HG03097 (cell line): ENCODE measurements around the gene IVD.

Experiments used
- ATAC-seq: cut with Tn5 transposase; IDR thresholded peaks from one replicate; pipeline ENCODE4 v1.9.1; 2021; ENCODE audit not compliant: unreplicated experiment, low FRiP score

Gene IVD

DNA sequence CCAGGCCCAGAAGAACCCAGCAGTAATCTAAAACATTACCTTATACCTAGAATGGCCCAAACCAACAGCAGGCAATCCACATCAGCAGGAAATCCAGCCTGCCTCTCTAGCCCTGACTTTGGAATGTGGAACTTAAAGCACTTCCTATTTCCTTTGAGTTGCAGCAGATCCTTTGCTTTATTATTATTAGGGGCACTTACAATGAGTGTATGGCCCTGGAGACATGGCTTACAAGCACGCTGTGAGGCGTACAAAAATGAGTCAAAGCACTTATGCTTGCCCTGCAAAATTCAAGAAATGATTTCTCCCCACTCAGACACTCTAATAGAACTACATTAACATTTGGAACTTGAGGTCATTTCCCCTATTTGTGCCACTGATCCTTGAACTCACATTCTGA lies 32.6 kb upstream of the IVD start:
- no peak for ATAC-seq

DNA sequence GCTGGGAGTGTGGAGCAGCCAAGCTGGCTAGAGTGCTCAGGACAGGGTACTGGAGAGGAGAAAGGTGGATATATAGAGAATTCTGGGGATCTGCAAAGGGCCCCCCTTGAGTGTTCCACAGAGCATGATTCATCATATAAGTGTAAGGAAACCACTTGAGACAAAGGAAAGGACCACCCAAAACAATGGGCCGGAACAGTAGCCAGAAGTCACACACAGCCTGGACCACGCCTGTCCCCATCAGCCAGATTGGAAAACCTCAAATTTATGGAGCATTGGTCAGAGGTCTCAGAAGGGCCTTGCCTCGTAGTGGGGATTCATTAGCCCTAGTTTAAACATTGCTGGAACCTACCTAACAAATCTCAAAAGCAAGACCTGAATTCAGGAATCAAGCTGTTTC lies 28.0 kb upstream of the IVD start:
- ATAC-seq: no peak

DNA sequence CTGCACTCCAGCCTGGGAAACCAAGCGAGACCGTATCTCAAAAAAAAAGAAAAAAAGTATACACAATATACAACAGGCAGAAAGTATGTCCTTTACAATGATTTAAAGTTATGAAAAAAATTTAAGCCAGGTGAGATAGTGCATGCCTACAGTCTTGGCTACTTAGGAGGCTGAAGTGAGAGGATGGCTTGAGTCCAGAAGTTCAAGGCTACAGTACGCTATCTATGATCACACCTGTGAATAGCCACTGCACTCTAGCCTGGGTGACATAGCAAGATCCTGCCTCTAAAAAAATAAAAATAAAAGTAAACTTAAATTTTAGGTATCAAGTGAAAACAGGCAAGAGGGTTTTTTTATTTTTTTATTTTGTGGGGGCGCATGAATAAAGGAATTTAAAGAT lies 26.2 kb upstream of the IVD start:
- ATAC-seq: no peak

DNA sequence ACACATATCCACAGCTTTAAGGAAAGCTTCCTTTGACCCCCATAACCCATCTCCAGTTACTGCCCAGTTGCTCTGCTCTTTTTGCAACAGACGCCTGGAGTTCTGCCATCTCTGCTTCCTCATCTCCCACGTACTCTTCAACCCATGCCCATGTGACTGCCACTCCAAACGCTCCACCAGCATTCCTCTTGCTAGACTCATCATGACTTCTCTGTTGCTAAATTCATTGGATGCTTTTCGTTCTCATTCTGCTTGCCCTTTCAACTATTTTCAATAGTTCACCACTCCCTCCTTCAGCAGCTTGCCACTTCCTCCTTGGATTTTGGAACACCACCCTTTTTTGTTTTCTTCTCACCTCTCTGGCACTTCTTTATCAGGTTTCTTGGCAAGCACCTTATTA lies 25.7 kb upstream of the IVD start:
- ATAC-seq: no peak

DNA sequence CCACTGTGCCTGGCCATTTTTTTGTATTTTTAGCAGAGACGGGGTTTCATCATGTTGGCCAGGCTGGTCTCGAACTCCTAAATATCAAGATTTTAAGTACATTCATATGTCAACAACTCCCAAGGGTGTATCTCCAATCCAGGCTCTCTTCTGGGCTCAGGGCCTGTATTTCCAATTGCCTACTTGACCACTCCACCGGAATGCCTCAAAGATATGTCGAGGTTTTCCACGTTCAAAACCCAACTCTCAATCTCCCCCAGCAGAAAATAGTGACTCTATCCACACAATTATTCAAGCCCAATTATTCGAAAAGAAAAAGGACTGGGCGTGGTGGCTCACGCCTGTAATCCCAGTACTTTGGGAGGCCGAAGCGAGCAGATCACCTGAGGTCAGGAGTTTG lies 25.0 kb upstream of the IVD start:
- ATAC-seq: no peak

DNA sequence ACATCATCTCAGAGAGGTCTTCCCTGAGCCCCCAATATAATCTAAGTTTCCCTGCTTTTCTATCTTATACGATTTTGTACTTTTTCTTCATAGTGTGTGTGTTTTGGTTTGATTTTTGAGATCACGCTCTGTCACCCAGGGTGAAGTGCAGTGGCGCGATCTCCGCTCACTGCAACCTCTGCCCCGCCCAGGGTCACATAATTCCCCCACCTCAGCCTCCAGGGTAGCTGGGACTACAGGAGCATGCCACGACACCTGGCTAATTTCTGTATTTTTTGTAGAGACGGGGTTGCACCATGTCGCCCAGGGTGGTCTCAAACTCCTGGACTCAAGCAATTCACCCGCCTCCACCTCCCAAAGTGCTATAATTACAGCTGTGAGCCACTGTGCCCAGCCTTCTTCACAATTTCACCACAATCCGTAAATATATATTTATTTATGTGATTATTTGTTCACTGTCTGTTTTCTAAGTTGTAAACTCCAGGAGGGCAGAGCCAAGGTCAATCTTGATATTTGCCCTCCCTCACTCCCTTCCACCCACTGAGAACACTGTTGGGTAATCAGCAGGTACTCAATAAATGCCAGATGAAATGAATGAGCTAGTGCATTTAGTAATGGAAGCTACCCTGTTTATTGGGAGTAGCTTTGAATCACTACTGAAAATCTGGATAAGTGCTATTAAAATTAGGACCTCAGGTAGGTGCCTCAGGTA lies 23.6 kb upstream of the IVD start:
- ATAC-seq: no peak

DNA sequence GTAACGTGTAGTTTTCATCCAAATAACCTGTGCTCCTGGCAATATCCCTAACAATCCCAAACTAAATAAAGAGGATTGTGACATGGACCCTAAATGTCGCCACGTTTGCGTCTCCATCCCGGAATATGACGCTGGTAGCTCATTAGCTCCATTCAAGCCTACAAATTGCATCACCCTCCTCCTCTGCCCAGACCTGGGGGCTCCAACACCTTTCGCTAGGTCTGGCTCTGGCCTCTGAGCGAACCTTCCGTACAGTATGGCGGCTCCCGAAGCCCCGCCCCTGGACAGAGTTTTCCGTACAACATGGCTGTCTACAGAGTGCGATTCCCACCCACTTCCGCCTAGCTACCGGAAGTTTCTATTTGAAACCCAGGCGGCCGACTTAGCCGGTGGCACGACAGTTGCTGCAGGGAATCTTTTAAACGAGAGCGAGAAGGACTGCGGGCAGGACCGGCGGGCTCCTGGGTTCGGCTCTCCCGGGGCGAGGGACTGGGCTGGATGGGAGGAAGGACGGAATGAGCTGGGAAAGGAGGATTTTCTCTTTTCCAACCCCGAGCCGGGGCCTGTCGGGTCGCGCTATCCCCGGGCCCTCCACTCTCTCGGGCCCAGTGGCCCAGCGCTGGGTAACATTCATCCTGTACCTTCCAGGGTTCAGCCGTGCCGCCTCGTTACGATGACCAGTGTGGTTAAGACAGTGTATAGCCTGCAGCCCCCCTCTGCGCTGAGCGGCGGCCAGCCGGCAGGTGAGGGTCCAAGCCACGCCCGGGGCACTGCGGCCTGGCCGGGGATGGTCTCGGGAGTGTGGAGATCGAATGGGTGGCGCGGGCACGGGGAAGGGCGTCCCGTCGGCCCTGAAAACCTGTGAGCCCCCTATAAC lies 22.8 kb upstream of the IVD start, which contains the start of gene KNSTRN:
Gene KNSTRN, plus strand, starts transcription at position 142 of the 877 bp plus-strand sequence. Its CDS starts 115 bp downstream, at position 257.
- peak; percentile 84 for ATAC-seq

DNA sequence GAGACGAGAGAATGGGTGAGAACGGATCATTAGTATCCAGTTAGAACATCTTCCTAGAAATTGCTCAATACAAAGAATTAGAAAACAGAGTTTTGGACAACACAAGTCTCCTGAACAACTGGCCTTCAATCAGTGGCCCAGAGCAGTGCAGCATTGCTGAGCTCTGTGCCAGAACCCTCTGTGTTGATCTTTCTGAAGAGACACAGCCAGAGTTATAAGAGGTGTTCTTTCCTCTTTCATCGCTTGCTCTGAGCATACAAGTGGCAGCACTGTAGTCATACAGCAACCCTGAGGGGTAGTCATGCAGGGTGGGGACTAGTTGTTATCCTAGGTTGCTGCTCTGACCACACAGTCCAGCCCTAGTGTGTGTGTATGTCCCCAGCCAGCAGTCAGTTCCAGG lies 19.1 kb upstream of the IVD start:
- ATAC-seq: no peak

DNA sequence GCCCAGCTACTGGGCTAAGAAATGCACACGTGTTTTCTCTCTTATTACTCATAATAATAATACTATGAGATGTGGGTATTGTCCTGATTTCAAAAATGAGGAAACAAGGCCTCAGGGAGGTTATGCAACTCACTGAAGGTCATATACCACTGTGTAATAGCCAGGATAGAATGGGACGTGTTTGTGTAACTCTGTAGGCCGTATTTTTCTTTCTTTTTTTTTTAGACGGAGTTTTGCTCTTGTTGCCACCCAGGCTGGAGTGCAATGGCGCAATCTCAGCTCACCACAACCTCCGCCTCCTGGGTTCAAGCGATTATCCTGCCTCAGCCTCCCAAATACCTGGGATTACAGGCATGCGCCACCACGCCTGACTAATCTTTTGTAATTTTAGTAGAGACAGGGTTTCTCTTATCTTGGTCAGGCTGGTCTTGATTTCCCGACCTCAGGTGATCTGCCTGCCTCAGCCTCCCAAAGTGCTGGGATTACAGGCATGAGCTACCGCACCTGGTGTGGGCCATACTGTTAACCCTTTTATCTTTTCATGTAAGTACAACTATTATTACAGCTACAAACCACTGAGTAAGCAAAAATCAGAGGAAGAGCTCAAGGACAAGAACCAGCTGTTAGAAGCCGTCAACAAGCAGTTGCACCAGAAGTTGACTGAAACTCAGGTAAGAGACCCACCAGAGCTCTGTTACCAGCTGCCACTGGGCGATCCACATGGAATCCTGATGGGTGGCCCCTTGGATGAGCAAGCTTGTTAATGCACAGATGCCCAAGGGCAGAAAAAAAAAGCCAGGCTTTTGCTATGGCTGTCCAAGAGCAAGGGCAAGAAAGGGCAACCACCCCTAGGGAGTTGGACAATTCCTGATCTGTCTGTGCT lies 16.4 kb upstream of the IVD start:
- no peak for ATAC-seq

DNA sequence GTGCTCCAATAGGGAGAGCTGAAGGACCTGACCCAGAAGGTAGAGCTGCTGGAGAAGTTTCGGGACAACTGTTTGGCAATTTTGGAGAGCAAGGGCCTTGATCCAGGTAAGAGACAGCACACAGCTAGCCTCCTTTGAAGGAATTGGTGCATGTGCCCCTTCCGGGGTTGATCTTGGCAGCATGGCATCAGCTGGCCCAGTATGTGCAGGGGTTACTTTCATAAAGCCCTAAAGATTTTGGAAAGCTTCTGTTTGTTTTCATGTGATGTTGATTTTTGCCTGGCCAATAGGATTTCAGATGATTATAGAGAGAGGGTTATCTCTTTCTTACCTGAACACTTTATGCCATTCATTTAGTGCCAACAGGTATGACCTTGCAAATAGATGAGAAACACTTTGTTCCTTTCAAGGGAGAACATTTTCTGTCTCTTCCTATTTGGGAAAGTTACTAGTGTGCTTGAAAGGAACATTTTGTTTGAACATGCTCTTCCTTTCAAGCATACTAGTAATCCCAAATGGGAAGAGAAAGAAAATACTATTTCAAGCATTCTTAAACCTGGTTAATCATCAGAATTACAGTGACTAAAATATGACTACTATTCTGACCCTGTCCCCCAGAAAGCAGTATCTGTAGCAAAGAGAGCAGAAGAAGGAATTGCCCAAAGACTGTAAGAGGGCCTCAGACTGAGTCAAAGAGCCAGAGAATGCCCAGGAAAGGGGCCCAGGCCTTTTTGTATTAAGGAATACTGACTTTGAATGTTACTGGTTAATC lies 15.6 kb upstream of the IVD start:
- ATAC-seq: no peak

DNA sequence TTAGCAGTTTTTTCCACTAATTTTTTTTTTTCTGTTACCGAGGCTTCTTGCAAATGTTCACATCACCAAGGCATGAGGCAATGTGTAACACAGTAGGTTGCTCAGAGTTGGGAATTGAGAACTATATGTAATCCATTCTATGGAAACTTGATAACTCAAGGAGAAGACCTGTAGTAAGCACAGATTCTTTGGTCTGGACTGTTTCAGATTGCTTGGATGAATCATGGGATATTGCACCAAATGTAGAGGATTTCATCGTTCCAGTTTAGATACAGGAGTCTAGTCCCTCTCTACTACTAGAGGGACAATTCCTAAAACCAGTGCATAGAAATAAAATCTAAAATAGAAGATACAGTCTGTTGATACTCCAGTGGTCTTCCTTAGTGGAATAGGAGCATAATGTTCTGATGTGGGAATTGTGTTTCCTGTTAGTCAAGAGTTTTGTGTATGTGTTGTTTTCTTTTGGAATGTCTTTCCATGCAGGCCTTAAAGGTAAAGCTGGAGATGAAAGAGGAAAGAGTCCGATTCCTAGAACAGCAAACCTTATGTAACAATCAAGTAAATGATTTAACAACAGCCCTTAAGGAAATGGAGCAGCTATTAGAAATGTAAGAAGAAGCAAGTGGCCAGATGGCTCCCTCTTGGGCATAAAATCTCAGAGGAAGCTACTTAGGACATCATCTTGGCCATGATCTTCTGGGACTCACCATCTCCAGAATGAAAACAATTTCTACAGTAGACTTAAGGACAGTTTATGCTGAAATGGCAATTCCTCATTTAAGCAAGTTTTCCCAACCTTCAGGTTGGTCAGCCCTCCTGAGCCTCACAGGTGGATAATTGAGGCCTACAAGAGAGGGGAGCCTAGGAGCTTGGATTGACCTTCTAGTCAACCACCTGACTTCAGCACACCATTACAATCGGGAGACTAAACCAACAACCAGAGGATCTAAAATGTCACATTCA lies 12.3 kb upstream of the IVD start:
- ATAC-seq: no peak

DNA sequence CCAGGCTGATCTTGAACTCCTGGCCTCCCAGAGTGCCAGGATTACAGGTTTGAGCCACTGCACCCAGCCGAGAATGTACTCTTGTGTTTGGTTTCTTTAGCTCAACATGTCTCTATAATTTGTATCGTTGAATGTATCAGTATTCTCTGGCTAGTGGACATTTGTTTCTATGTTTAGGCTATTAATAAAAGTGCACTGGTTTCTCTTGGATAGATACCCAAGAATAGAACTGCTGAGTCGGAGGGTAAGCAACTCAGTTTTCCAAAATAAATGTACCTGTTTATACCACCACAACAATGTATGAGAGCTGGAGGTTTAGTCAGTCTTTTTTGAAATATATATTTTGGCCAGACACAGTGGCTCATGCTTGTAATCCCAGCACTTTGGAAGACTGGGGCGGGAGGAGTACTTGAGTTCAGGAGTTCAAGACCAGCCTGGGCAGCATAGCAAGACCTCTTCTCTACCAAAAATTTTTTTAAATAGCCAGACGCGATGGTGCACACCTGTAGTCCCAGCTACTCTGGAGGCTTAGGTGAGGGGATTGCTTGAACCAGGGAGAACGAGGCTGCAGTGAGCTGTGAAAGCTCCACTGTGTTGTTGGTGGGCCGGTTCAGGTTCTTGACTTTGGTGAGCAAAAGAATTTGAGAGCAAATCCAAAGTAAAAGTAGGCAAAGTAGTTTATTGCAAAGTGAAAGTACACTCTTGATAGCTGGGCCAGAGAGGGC lies 7.7 kb upstream of the IVD start:
- ATAC-seq: no peak

DNA sequence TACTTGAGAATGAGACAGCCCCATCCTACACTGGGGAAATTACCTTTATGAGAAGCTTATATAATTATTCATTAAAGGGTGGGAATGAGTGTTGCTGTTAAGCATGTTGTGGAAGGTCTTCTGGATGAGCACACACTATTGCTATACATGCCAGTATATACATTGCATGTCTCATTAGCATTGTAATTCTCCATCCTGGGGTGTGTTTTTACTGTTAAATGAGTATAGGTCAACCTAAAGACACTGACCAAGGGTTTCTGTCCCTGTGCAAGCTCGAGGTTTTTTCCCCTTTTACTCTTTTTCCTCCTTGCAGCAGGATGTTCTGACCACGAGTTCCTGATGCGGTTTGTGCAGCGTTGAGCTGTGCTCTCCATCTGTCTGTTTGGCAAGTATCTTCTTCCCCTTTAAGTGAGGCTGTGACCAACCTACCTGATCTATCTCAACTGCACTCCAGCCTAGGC lies 7.2 kb upstream of the IVD start:
- peak; percentile 62 for ATAC-seq

DNA sequence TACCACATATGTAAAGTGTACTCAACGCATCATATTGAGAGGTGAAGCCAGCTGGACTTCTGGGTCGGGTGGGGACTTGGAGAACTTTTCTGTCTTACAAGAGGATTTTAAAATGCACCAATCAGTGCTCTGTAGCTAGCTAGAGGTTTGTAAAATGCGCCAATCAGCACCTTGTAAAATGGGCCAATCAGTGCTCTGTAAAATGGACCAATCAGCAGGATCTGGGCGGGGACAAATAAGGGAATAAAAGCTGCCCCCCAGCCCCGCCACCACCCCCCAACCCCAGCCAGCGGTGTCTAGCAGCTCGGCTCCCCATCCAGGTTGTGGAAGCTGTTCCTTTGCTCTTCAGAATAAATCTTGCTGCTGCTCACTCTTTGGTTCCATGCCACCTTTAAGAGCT lies 6.2 kb upstream of the IVD start:
- no peak for ATAC-seq

DNA sequence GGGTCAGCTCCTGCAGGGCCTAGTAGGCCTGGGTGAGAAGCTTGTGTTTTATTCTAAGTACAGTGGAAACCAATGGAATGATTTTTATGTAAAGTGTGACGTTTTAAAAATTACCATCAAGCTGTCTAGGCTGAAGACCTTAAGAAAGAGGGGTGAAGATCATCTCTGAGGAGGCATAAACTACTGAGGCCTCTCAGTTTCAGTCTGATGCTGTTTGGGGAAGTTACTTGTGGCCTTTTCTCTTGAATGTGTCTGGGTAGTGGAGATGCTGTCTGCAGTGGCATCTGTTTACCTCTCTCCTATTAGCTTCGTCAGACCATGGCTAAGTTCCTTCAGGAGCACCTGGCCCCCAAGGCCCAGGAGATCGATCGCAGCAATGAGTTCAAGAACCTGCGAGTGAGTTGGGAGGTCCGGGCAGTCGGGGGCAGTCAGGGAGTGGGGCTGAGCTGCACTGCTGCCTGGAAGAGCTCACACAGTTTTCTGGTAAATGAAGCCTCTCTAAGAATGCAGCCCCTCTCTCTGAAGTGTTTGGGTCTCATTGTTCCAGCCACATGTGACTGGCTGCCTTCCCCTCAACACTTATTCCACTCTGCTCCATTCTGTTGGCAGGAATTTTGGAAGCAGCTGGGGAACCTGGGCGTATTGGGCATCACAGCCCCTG lies 1.9 kb downstream of the IVD start:
- ATAC-seq: no peak

DNA sequence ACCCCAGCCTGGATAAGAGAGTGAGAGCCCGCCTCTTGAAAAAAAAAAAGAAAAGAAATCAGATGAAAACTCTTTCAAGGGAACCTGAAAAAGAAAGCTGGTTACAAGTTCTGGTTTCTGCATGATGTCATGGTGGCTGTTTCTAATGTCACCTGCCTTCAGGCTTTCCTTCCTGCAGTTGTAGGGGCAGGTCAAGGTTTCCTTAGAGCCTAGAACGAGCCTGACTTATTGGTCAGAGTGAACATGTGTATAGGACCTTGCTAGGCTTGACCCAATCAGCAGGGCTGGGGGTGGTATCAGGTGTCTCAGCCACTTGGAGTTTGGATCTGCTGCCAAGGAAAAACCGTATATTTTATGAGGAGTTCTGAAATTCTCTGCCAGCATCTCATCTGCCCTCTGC lies 3.8 kb downstream of the IVD start:
- ATAC-seq: no peak

DNA sequence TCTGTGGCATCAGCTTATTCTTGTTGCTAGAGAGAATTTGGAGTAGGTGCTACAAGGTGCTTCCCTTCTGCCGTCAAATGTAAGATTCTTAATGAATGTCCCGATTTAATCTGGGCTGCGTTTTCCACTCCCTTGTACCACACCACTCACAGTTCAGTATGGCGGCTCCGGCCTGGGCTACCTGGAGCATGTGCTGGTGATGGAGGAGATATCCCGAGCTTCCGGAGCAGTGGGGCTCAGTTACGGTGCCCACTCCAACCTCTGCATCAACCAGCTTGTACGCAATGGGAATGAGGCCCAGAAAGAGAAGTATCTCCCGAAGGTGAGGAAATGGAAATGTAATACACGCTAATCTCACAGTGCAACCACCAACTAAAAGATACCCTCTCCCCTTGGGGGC lies 4.9 kb downstream of the IVD start:
- no peak for ATAC-seq
